Thymus (tissue), 11 donors: ENCODE measurements around the gene MSANTD1. TPM values are rescaled to one million over a fixed set of nuclear protein-coding genes. Genes with fewer than 3 reads are reported as not detected.
A peak's percentile ranks its signal among the peaks of the same experiment; 100 is the strongest.

Experiments
- DNase-seq, 9 donors: peaks; one replicate each; pipeline ENCODE4 v3.0.0-alpha.2; 2013; ENCODE audit warnings: low spot score in 9 of 9, low read depth in 6 of 9, missing footprints in 1 of 9
- H3K27ac ChIP-seq, 2 donors: one replicate each; pipeline ENCODE4 v1.5.1; 2013; ENCODE audit warnings: control low read depth in 1 of 2, low read depth in 1 of 2, low read length in 1 of 2, mild to moderate bottlenecking in 1 of 2, moderate library complexity in 1 of 2
- H3K27me3 ChIP-seq, 2 donors: one replicate each; pipeline ENCODE4 v1.5.1; 2013; ENCODE audit warnings: low read length in 1 of 2; ENCODE audit not compliant: control insufficient read depth in 2 of 2, insufficient read depth in 1 of 2
- H3K36me3 ChIP-seq, 2 donors: one replicate each; pipeline ENCODE4 v1.5.1; 2013; ENCODE audit warnings: low read length in 1 of 2, mild to moderate bottlenecking in 1 of 2, moderate library complexity in 1 of 2; ENCODE audit not compliant: control insufficient read depth in 2 of 2, insufficient read depth in 2 of 2
- H3K4me1 ChIP-seq, 2 donors: one replicate each; pipeline ENCODE4 v1.5.1; 2013; ENCODE audit warnings: low read length in 2 of 2; ENCODE audit not compliant: control insufficient read depth in 2 of 2, insufficient read depth in 2 of 2
- H3K4me3 ChIP-seq, 2 donors: one replicate each; pipeline ENCODE4 v1.5.1; 2013; ENCODE audit warnings: low read length in 2 of 2, control low read depth in 1 of 2, mild to moderate bottlenecking in 1 of 2
- H3K9me3 ChIP-seq, 2 donors: one replicate each; pipeline ENCODE4 v1.5.1; 2013; ENCODE audit warnings: low read length in 1 of 2, mild to moderate bottlenecking in 1 of 2; ENCODE audit not compliant: control insufficient read depth in 2 of 2, insufficient read depth in 1 of 2
- WGBS: extraction: QIAGEN DNeasy Blood & Tissue Kit; methylation state at CpG from one replicate; pipeline ENCODE4 v1.1.7; 2013; 5-methylcytosine and 5-hydroxymethylcytosine counted together
- polyA plus RNA-seq: library from polyadenylated mRNA; stranded (reverse); fragments of 200-250 nt; gene quantifications from one replicate; pipeline ENCODE4 v1.2.3, GENCODE V29; 2013
- total RNA-seq: library from RNA; stranded (reverse); fragments of 120-200 nt; gene quantifications from one replicate; pipeline ENCODE4 v1.2.4, GENCODE V29; 2013
- donor health status: healthy.

MSANTD1 gene
- total and polyA plus RNA-seq, 2 donors = 0.33 to 1.0 TPM

GRCh38 chr4:3305610-3306371, 56.8 kb downstream of the MSANTD1 start:
- 67% methylated on average over 9 of the region's 9 CpGs for WGBS
- peaks cover 26 to 75% of the 10 kb centered on the region in 2 donors for H3K4me1 ChIP-seq
- H3K27me3 ChIP-seq = peaks cover 28 to 67% of the 10 kb centered on the region in 2 donors
- no peaks in the 10 kb centered on the region for H3K36me3 ChIP-seq
- peaks cover 0 to 3% of the 10 kb centered on the region in 2 donors for H3K9me3 ChIP-seq
- no peak overlapping the region for H3K27ac ChIP-seq
- peak in 7 of 9 donors; percentile 32 to 83 (median 38) for DNase-seq
- H3K4me3 ChIP-seq = no peak overlapping the region

Other genes starting within 250 kb of the MSANTD1 start
- not detected for gene HTT-AS, start 174.6 kb upstream of the MSANTD1 start, total RNA-seq
- gene HTT-AS, start 174.6 kb upstream of the MSANTD1 start, polyA plus RNA-seq = not detected
- gene HTT, start 174.5 kb upstream of the MSANTD1 start, total RNA-seq = 12.8 TPM
- gene HTT, start 174.5 kb upstream of the MSANTD1 start, polyA plus RNA-seq = 17.9 TPM
- gene RGS12, start 43.9 kb downstream of the MSANTD1 start, total RNA-seq = 13.0 TPM
- 30.4 TPM for gene RGS12, start 43.9 kb downstream of the MSANTD1 start, polyA plus RNA-seq
- 0.19 TPM for gene HGFAC, start 192.8 kb downstream of the MSANTD1 start, total RNA-seq
- gene HGFAC, start 192.8 kb downstream of the MSANTD1 start, polyA plus RNA-seq = 1.2 TPM
- gene DOK7, start 214.1 kb downstream of the MSANTD1 start, total RNA-seq = 0.33 TPM
- gene DOK7, start 214.1 kb downstream of the MSANTD1 start, polyA plus RNA-seq = 1.8 TPM